Endodermal cell (in vitro differentiated cells): ENCODE results near the gene PLEKHA5. TPM values are rescaled to one million over a fixed set of nuclear protein-coding genes. Genes with fewer than 3 reads are reported as not detected.
"Not testable (repeated sequence)": the region's sequence is repeated elsewhere in the genome, so short reads cannot be mapped to it uniquely, and the experiment has no call there.

Experiments used
- DNase-seq: peaks from one replicate; pipeline ENCODE4 v3.0.0-alpha.2; 2017
- H3K27ac ChIP-seq: 2 replicates; pipeline ENCODE4 v1.5.1; 2013; ENCODE audit warnings: mild to moderate bottlenecking, low read depth, low read length, moderate library complexity
- H3K27me3 ChIP-seq: 2 replicates; pipeline ENCODE4 v1.6.1; 2013; ENCODE audit warnings: mild to moderate bottlenecking, low read length, moderate library complexity; ENCODE audit not compliant: insufficient read depth, control insufficient read depth, poor library complexity, severe bottlenecking
- H3K36me3 ChIP-seq: 2 replicates; pipeline ENCODE4 v1.7.0; 2013; ENCODE audit warnings: mild to moderate bottlenecking, low read length, moderate library complexity; ENCODE audit not compliant: control insufficient read depth, insufficient read depth
- H3K4me1 ChIP-seq: one replicate; pipeline ENCODE4 v1.7.0; 2013; ENCODE audit warnings: low read length; ENCODE audit not compliant: control insufficient read depth, insufficient read depth
- H3K4me3 ChIP-seq: 2 replicates; pipeline ENCODE4 v1.5.1; 2013; ENCODE audit warnings: mild to moderate bottlenecking, low read length, moderate library complexity
- H3K9ac ChIP-seq: 2 replicates; pipeline ENCODE4 v1.6.1; 2013; ENCODE audit warnings: mild to moderate bottlenecking, low read length, moderate library complexity; ENCODE audit not compliant: poor library complexity, severe bottlenecking; ENCODE audit errors: extremely low read depth
- H3K9me3 ChIP-seq: 2 replicates; pipeline ENCODE4 v1.6.1; 2013; ENCODE audit warnings: mild to moderate bottlenecking, low read length, moderate library complexity; ENCODE audit not compliant: control insufficient read depth
- H3K27ac Mint-ChIP-seq: 2 replicates; pipeline ENCODE4 v1.8.0; 2020; ENCODE audit warnings: mixed read lengths
- H3K27me3 Mint-ChIP-seq: 2 replicates; pipeline ENCODE4 v1.8.0; 2021; ENCODE audit warnings: mild to moderate bottlenecking, mixed read lengths; ENCODE audit not compliant: insufficient read depth
- H3K36me3 Mint-ChIP-seq: 2 replicates; pipeline ENCODE4 v1.8.0; 2020; ENCODE audit warnings: low read depth, mixed read lengths
- H3K4me1 Mint-ChIP-seq: 2 replicates; pipeline ENCODE4 v1.8.0; 2020; ENCODE audit warnings: mixed read lengths
- H3K4me3 Mint-ChIP-seq: 2 replicates; pipeline ENCODE4 v1.8.0; 2020; ENCODE audit warnings: mild to moderate bottlenecking, moderate library complexity, mixed read lengths
- H3K9me3 Mint-ChIP-seq: 2 replicates; pipeline ENCODE4 v1.8.0; 2020; ENCODE audit warnings: mild to moderate bottlenecking, mixed read lengths
- CTCF ChIP-seq: fragments of 200-600 bp; sonication (generic); conservative IDR thresholded peaks from 2 replicates; pipeline ENCODE4 v1.5.0; 2021; ENCODE audit warnings: antibody characterized with exemption, mild to moderate bottlenecking
- WGBS, 2 experiments: methylation state at CpG; one replicate each; pipeline versions ENCODE4 v1.1.5 to v1.1.7; 2013; ENCODE audit warnings: missing lambda C conversion rate in 2 of 2, mixed read lengths in 1 of 2; ENCODE audit not compliant: insufficient coverage in 1 of 2, insufficient read length in 1 of 2; 5-methylcytosine and 5-hydroxymethylcytosine counted together
- total RNA-seq, 2 donors: library from RNA; stranded (reverse); fragmentation: NEBNext Ultra II Directional in 1 of 2; extraction: Animal tissue kit (Norgen Biotek cat#: 25700) in 1 of 2; gene quantifications; 2 replicates in 1 of 2; 3 replicates in 1 of 2; pipeline ENCODE4 v1.2.1, GENCODE V29; 2021

Gene PLEKHA5
- total RNA-seq, 2 donors from 2014 or later: 48.5 to 139 TPM

GRCh38 chr12:19388131-19388549 lies 258.6 kb downstream of the PLEKHA5 start:
- Histone ChIP-seq H3K9ac (no peak overlapping the region), H3K27me3 (no peaks in the 10 kb centered on the region), H3K36me3 (no peaks in the 10 kb centered on the region), H3K9me3 (no peaks in the 10 kb centered on the region), H3K27ac (no peak overlapping the region), H3K4me1 (no peaks in the 10 kb centered on the region), H3K4me3 (no peak overlapping the region)
- H3K9me3 Mint-ChIP-seq: peaks cover 13% of the 10 kb centered on the region
- no peak for DNase-seq
- 97% methylated on average over 2 of the region's 2 CpGs; no CpG with 5 or more reads in 1 of the 2 experiments for WGBS, 2 experiments
- H3K4me3 Mint-ChIP-seq: no peak overlapping the region
- H3K27me3 Mint-ChIP-seq: no peaks in the 10 kb centered on the region
- TF ChIP-seq CTCF: no peak
- H3K36me3 Mint-ChIP-seq: peaks cover 22% of the 10 kb centered on the region
- H3K27ac Mint-ChIP-seq: no peak overlapping the region
- H3K4me1 Mint-ChIP-seq: peaks cover 4% of the 10 kb centered on the region

GRCh38 chr12:19390051-19390598 lies 260.6 kb downstream of the PLEKHA5 start:
- H3K9me3 Mint-ChIP-seq: peaks cover 12% of the 10 kb centered on the region
- H3K4me1 Mint-ChIP-seq: peaks cover 4% of the 10 kb centered on the region
- no peaks in the 10 kb centered on the region for H3K27me3 ChIP-seq
- no peak for TF ChIP-seq CTCF
- no peaks in the 10 kb centered on the region for H3K9me3 ChIP-seq
- WGBS, 2 experiments: 92 to 97% methylated on average over 3 of the region's 3 CpGs
- no peak overlapping the region for H3K27ac ChIP-seq
- H3K36me3 ChIP-seq: no peaks in the 10 kb centered on the region
- peaks cover 12% of the 10 kb centered on the region for H3K36me3 Mint-ChIP-seq
- no peak for DNase-seq
- H3K4me3 Mint-ChIP-seq: no peak overlapping the region
- H3K27ac Mint-ChIP-seq: no peak overlapping the region
- no peak overlapping the region for H3K9ac ChIP-seq
- no peaks in the 10 kb centered on the region for H3K4me1 ChIP-seq
- no peak overlapping the region for H3K4me3 ChIP-seq
- no peaks in the 10 kb centered on the region for H3K27me3 Mint-ChIP-seq

GRCh38 chr12:19392644-19393043 lies 263.1 kb downstream of the PLEKHA5 start:
- H3K9me3 ChIP-seq, H3K4me1 ChIP-seq, H3K36me3 ChIP-seq, H3K27me3 ChIP-seq, H3K27me3 Mint-ChIP-seq, H3K27ac Mint-ChIP-seq, H3K4me3 ChIP-seq, H3K36me3 Mint-ChIP-seq, H3K9me3 Mint-ChIP-seq, H3K4me3 Mint-ChIP-seq, H3K27ac ChIP-seq, H3K9ac ChIP-seq, H3K4me1 Mint-ChIP-seq, DNase-seq: not testable (repeated sequence)
- WGBS, 2 experiments: 93 to 100% methylated on average over 6 to 8 of the region's 8 CpGs

GRCh38 chr12:19394385-19394784 lies 264.9 kb downstream of the PLEKHA5 start:
- no peaks in the 10 kb centered on the region for H3K27me3 Mint-ChIP-seq
- TF ChIP-seq CTCF: no peak
- Histone ChIP-seq H3K27me3 (no peaks in the 10 kb centered on the region), H3K27ac (no peak overlapping the region), H3K4me1 (no peaks in the 10 kb centered on the region), H3K9ac (no peak overlapping the region), H3K9me3 (no peaks in the 10 kb centered on the region), H3K36me3 (no peaks in the 10 kb centered on the region), H3K4me3 (no peak overlapping the region)
- no peak overlapping the region for H3K27ac Mint-ChIP-seq
- no CpG with 5 or more reads among the region's 2 CpGs for WGBS, 2 experiments
- DNase-seq: no peak
- H3K4me1 Mint-ChIP-seq: no peaks in the 10 kb centered on the region
- peaks cover 1% of the 10 kb centered on the region for H3K9me3 Mint-ChIP-seq
- H3K4me3 Mint-ChIP-seq: no peak overlapping the region
- no peaks in the 10 kb centered on the region for H3K36me3 Mint-ChIP-seq
